Caco-2 (cell line): ENCODE results near the gene ILDR1. TPM values are rescaled to one million over a fixed set of nuclear protein-coding genes. Genes with fewer than 3 reads are reported as not detected.

Experiments used
- BruUV-seq: library from RNA; stranded (reverse); fragments of 400-500 nt; replicated peaks from 2 replicates; lab custom pipeline; 2021; lab: Mats Ljungman, UMichigan
- CTCF ChIA-PET: fragments of 300-600 bp; sonication (Branson Sonifier 250); formaldehyde crosslinking; loops from one replicate; lab custom pipeline; 2022; ENCODE audit warnings: antibody characterized with exemption; lab: Charles Lee
- POLR2A ChIA-PET: fragments of 300-600 bp; sonication (Branson Sonifier 250); formaldehyde crosslinking; loops from one replicate; lab custom pipeline; 2022; ENCODE audit warnings: antibody characterized with exemption; lab: Charles Lee
- DNase-seq, 2 experiments: peaks; one replicate each; pipeline versions ENCODE4 v3.0.0 to v3.0.0-alpha.2; 2020 to 2022
- H3K27me3 ChIP-seq: replicated peaks from 2 replicates; pipeline ENCODE4 v1.6.0; 2011; ENCODE audit warnings: low read length; ENCODE audit not compliant: control insufficient read depth, insufficient read depth
- H3K36me3 ChIP-seq: 2 replicates; pipeline ENCODE4 v1.5.1; 2011; ENCODE audit warnings: low read length; ENCODE audit not compliant: control insufficient read depth, insufficient read depth
- H3K4me1 ChIP-seq: fragments of 250-450 bp; sonication (Bioruptor Pico); 2 replicates; pipeline ENCODE4 v1.5.1; 2020; ENCODE audit warnings: mild to moderate bottlenecking
- H3K4me3 ChIP-seq: 2 replicates; pipeline ENCODE4 v1.5.1; 2011; ENCODE audit warnings: low read depth, mild to moderate bottlenecking, control low read depth, low read length
- H3K9me3 ChIP-seq: fragments of 250-450 bp; sonication (Bioruptor Pico); 2 replicates; pipeline ENCODE4 v1.5.1; 2020; ENCODE audit warnings: mild to moderate bottlenecking, moderate library complexity
- H3K27ac Mint-ChIP-seq: one replicate; pipeline ENCODE4 v1.8.0; 2022; ENCODE audit warnings: mixed read lengths; ENCODE audit not compliant: unreplicated experiment
- H3K27me3 Mint-ChIP-seq: one replicate; pipeline ENCODE4 v1.8.0; 2022; ENCODE audit warnings: mixed read lengths; ENCODE audit not compliant: insufficient read depth, unreplicated experiment
- H3K36me3 Mint-ChIP-seq: one replicate; pipeline ENCODE4 v1.8.0; 2022; ENCODE audit warnings: mild to moderate bottlenecking, mixed read lengths; ENCODE audit not compliant: insufficient read depth, unreplicated experiment
- H3K4me1 Mint-ChIP-seq: one replicate; pipeline ENCODE4 v1.8.0; 2022; ENCODE audit warnings: low read depth, mixed read lengths; ENCODE audit not compliant: unreplicated experiment
- H3K4me3 Mint-ChIP-seq: one replicate; pipeline ENCODE4 v1.8.0; 2022; ENCODE audit warnings: mild to moderate bottlenecking, moderate library complexity, mixed read lengths; ENCODE audit not compliant: unreplicated experiment
- H3K9me3 Mint-ChIP-seq: one replicate; pipeline ENCODE4 v1.8.0; 2022; ENCODE audit warnings: mixed read lengths; ENCODE audit not compliant: unreplicated experiment
- CTCF ChIP-seq, 2 experiments: fragments of 200-600 bp in 1 of 2; IDR thresholded peaks; 1 replicate in 1 of 2; 2 replicates in 1 of 2; pipeline versions ENCODE4 v1.5.1 to v1.8.0; 2011 to 2022; ENCODE audit warnings: antibody characterized with exemption in 1 of 2, control low read depth in 1 of 2, inconsistent platforms in 1 of 2, low read depth in 1 of 2, low read length in 1 of 2, mild to moderate bottlenecking in 1 of 2, moderate library complexity in 1 of 2; ENCODE audit not compliant: insufficient read depth in 1 of 2, severe bottlenecking in 1 of 2, unreplicated experiment in 1 of 2
- intact Hi-C: fragments of 100-400 bp; cut with micrococcal nuclease; formaldehyde crosslinking; loops from one replicate; pipeline ENCODE4 v1.10.0; 2022; ENCODE audit not compliant: unreplicated experiment
- total RNA-seq: library from RNA; stranded (reverse); gene quantifications from 2 replicates; pipeline ENCODE4 v1.2.3, GENCODE V29; 2022

ILDR1 gene
- total RNA-seq, 1 experiment from 2014 or later, result 0.25 TPM

GRCh38 chr3:122066331-122067213 is 44.5 kb upstream of the ILDR1 start:
- TF ChIP-seq CTCF (IDR thresholded peaks at IDR 0.05; ENCODE audit: insufficient read depth in 1 of 2, low read depth in 1 of 2, low read length in 1 of 2, severe bottlenecking in 1 of 2, unreplicated experiment in 1 of 2), result no peak
- H3K9me3 ChIP-seq, result no peaks in the 10 kb centered on the region
- intact Hi-C loops, result no loop called here
- ChIA-PET POLR2A (no interaction called here), CTCF (no interaction called here)
- Mint-ChIP-seq H3K9me3 (no peaks in the 10 kb centered on the region), H3K36me3 (peaks cover 6% of the 10 kb centered on the region), H3K4me1 (no peaks in the 10 kb centered on the region), H3K4me3 (no peak overlapping the region), H3K27ac (no peak overlapping the region), H3K27me3 (peaks cover 11% of the 10 kb centered on the region)
- no peaks in the 10 kb centered on the region for H3K4me1 ChIP-seq
- no peak for DNase-seq
- no peak overlapping the region for H3K4me3 ChIP-seq
- H3K36me3 ChIP-seq, result no peaks in the 10 kb centered on the region
- BruUV-seq, result no TSS peak
- H3K27me3 ChIP-seq, result no peaks in the 10 kb centered on the region

DNA sequence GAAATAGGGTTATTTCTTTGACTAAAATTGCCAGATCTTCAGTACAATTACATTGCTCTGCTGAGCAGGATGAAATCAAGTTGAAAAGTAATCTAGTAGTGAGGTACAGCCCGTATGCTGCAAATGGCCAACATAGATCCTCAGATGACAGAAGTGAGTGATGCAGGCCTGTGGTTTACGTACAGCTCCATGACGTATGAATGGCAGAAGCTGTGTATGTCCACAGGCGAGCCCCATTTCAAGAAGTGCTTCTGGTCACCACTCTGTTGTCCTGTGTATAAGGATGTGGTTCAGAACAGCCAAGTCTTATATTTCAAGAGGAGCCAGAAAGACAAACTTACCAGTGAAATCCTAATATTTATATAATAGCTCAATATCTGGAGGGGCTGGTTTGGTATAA is 42.3 kb upstream of the ILDR1 start:
- Mint-ChIP-seq H3K4me1 (no peaks in the 10 kb centered on the region), H3K4me3 (no peak overlapping the region), H3K27ac (no peak overlapping the region), H3K9me3 (no peaks in the 10 kb centered on the region), H3K27me3 (peaks cover 11% of the 10 kb centered on the region), H3K36me3 (peaks cover 6% of the 10 kb centered on the region)
- Histone ChIP-seq H3K27me3 (no peaks in the 10 kb centered on the region), H3K36me3 (no peaks in the 10 kb centered on the region), H3K4me3 (no peak overlapping the region), H3K4me1 (no peaks in the 10 kb centered on the region), H3K9me3 (no peaks in the 10 kb centered on the region)
- intact Hi-C loops, result no loop called here
- no peak for TF ChIP-seq CTCF (IDR thresholded peaks at IDR 0.05; ENCODE audit: insufficient read depth in 1 of 2, low read depth in 1 of 2, low read length in 1 of 2, severe bottlenecking in 1 of 2, unreplicated experiment in 1 of 2)
- DNase-seq, result no peak
- CTCF ChIA-PET, result no interaction called here
- no TSS peak for BruUV-seq
- POLR2A ChIA-PET, result no interaction called here

DNA sequence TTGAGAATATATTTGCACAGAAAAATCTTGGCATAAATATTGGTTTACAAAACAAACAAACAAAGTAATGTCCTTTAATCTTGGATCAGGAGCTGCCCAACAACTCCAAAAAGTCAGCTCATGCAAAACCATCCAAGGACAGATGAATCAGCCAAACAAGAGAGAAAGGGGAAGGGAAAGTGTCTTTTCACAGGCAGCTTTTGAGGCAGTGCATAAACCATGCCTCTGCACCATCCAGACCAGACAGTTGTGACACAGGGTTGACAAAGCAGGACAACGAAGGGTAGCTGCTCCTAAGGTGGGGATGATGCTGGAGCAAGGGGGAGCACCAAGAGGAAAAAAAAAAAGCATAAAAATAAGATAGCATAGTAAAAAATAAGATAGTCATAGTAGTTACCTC is 41.9 kb upstream of the ILDR1 start:
- Histone ChIP-seq H3K27me3 (no peaks in the 10 kb centered on the region), H3K4me1 (no peaks in the 10 kb centered on the region), H3K9me3 (no peaks in the 10 kb centered on the region), H3K36me3 (no peaks in the 10 kb centered on the region), H3K4me3 (no peak overlapping the region)
- peaks cover 6% of the 10 kb centered on the region for H3K36me3 Mint-ChIP-seq
- POLR2A ChIA-PET, result no interaction called here
- H3K27ac Mint-ChIP-seq, result no peak overlapping the region
- TF ChIP-seq CTCF (IDR thresholded peaks at IDR 0.05; ENCODE audit: insufficient read depth in 1 of 2, low read depth in 1 of 2, low read length in 1 of 2, severe bottlenecking in 1 of 2, unreplicated experiment in 1 of 2), result no peak
- no TSS peak for BruUV-seq
- intact Hi-C loops, result no loop called here
- no peaks in the 10 kb centered on the region for H3K9me3 Mint-ChIP-seq
- peaks cover 11% of the 10 kb centered on the region for H3K27me3 Mint-ChIP-seq
- CTCF ChIA-PET, result no interaction called here
- DNase-seq, result no peak
- H3K4me3 Mint-ChIP-seq, result no peak overlapping the region
- no peaks in the 10 kb centered on the region for H3K4me1 Mint-ChIP-seq
